ENCODE measurements around the gene KANK3.
"Not testable (repeated sequence)": the region's sequence is repeated elsewhere in the genome, so short reads cannot be mapped to it uniquely, and the experiment has no call there.

Gene KANK3

GRCh38 chr19:8342684-8343482 is at the start of gene KANK3:
TSS of gene KANK3 (minus strand) at chr19:8343262. CDS start at chr19:8337828, 5,434 bp downstream.
- DNase-seq: peak; percentile 95 to 96

DNA sequence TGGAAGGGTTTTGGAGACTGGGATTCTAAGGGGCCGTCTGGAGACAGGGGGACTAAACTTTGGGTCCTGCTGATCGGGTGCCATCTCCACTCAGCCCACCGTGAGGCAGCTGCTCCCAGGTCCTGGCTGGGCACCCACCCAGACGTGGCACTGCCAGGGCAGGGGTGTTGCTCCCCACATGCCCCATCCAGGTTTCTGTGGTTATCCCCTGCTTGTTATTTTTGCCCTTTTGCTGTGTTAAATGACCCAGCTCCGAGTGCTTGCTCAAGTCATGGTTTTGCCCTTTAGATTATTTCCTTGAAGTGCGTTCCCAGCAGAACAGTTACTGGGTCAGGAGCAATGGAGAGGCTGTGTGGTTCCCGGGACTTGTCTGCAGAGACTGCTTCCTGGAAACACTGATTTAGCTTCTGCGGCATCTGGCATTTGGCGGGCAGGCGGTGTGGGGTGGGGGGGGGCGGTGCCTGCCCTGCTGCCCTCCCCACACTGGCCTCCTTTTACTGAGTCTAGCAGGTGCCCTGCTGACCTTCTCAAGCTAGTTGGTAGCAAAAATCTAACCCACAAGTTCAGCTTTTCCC is 49.0 kb upstream of the KANK3 start:
- DNase-seq: no peak

DNA sequence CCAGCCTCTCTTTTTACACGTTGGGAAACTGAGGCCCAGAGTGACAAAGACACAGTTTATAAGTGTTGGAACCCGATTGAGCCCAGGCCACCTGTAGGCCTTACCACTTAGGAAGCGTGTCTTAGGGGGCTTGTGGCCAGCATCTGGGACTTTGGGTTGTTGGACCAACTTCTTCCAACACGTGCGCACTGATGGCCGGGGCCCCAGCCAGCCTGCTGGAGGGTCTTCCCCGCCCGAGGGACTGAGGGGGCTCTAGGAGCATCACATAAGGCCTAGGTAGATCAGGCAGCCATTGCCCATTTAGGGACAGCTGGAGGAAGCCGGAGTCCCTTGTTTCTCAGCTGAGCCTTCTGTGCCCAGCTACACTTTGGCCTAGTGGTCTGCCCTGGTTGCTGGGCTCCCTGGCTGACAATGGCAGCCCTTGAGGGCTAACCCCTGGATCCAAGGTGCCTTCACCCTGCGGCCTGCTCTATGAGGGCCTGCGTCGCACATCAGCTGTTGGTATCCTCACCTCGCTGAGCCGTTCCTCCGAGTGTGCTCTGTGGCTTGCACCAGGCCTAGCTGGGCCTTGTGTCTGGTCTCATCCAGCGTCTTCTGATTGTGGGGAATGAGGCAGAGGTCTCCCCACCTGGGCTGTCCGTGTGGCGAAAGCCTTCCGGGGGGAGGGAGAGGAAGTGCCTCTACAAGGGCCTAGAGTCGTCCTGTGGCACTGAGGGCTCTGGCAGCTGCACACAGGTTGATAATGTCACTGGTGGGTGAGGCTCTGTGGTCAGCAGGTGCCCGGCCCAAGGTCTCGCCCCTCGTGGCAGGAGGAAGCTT is 48.3 kb upstream of the KANK3 start:
- DNase-seq: no peak

DNA sequence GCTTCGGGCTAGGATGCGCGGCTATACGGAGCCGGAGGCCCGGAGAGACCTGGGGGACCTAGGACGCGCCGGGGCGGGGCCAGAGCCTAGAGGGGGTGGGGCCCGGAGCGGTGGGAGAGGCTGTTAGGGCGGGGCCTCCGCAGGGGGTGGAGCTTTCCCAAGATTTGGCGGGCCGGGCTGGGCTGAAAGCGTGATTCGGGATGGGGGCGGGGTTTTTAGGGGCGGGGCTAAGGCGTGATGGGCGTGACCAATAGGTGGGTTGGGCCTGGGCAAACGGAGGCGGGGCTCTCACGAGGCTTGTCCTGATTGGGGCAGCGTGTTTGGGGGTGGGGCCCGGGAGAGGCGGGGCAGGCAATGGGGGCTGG is 47.5 kb upstream of the KANK3 start:
- peak; percentile 97 for DNase-seq

- DNase-seq: peak; percentile 98 to 99
Measured at GRCh38 chr19:8389891-8390616, 47.0 kb upstream of the KANK3 start, which contains the start of gene RAB11B. TSS of gene RAB11B (plus strand) at chr19:8390360. CDS start at chr19:8390417, 57 bp downstream.

GRCh38 chr19:8388612-8388958 is 45.5 kb upstream of the KANK3 start:
- no peak for DNase-seq

DNA sequence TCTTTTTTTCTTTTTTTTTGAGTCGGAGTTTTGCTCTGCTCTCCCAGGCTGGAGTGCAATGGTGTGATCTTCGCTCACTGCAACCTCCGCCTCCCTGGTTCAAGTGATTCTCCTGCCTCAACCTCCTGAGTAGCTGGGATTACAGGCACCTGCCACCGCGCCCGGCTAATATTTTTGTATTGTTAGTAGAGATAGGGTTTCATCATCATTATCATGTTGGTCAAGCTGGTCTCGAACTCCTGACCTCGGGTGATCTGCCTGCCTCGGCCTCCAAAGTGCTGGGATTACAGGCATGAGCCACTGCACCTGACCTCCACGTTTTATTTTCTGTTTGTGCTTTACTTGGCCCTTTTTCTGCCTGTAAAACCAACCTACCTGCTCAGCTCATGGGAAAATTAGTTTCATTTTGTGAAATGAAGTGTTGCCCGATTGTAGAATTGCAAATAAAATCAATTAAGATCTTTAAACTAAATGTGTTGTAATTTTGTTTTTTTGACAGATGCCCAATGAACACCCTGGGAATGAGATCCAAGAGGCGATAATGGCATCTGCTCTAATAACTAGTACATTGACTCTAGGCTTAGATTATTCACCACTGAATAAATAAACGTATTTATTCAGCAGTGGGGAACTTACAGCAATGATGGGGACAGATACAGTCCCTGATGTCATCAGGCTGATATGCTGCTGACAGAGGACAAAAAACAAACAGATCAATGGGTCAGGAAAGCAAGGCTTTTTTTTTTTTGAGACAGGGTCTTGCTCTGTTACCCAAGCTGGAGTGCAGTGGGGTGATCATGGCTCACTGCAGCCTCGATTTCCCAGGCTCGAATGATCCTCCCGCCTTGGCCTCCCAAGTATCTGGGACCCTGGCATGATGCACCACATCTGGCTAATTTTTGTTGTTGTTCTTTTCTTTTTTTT is 44.9 kb upstream of the KANK3 start:
- no peak for DNase-seq

DNA sequence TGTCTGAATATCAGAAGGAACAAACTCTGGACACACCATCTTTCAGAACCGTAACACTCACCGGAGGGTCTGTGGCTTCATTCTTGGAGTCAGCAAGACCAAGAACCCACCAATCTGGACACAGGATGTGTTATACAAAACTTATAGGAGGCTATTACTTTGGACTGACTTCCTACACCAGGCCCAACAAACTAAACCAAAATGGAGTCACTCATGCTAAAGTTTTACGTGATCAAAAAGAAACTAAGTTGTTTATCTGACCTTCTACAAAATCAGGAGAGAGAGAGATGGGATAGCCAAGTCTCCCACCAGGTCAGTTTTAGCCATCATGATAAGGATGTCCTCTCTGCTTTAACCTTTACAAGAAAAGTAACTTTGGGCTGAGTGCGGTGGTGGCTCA is 43.9 kb upstream of the KANK3 start:
- DNase-seq: no peak

DNA sequence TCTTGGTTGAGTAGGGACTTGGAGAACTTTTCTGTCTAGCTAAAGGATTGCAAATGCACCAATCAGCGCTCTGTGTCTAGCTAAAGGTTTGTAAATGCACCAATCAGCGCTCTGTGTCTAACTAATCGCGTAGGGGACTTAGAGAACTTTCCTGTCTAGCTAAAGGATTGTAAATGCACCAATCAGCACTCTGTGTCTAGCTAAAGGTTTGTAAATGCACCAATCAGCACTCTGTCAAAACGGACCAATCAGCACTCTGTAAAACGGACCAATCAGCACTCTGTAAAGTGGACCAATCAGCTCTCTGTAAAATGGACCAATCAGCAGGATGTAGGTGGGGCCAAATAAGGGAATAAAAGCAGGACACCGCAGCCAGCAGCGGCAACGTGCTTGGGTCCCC is 43.4 kb upstream of the KANK3 start:
- not testable (repeated sequence) for DNase-seq

DNA sequence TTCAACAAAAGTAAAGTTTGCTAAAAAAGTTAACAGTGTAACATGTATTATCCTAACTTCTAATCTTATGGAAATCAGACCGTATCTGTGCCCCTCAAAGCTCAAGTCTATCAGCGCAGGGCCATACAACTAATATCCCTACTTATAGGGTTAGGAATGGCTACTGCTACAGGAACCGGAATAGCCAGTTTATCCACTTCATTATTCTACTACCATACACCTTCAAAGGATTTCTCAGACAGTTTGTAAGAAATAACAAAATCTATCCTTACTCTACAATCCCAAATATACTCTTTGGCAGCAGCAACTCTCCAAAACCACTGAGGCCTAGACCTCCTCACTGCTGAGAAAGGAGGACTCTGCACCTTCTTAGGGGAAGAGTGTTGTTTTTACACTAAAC is 42.5 kb upstream of the KANK3 start:
- not testable (repeated sequence) for DNase-seq

GRCh38 chr19:8385103-8385502 is 42.0 kb upstream of the KANK3 start:
- not testable (repeated sequence) for DNase-seq

- DNase-seq: not testable (repeated sequence)
Measured at GRCh38 chr19:8384569-8384968, 41.5 kb upstream of the KANK3 start.

DNA sequence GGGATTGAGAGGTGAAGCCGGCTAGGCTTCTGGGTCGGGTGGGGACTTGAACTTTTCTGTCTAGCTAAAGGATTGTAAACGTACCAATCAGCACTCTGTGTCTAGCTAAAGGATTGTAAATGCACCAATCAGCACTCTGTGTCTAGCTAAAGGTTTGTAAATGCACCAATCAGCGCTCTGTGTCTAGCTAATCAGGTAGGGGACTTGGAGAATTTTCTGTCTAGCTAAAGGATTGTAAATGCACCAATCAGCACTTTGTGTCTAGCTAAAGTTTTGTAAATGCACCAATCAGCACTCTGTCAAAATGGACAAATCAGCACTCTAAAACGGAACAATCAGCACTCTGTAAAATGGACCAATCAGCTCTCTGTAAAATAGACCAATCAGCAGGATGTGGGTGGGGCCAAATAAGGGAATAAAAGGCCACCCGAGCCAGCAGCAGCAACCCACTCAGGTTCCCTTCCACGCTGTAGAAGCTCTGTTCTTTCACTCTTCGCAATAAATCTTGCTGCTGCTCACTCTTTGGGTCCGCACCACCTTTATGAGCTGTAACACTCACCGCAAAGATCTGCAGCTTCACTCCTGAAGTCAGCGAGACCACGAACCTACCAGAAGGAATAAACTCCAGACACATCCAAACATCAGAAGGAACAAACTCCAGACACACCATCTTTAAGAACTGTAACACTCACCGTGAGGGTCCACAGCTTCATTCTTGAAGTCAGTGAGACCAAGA is 36.3 kb upstream of the KANK3 start:
- not testable (repeated sequence) for DNase-seq

- no peak for DNase-seq
Measured at GRCh38 chr19:8377598-8377997, 34.5 kb upstream of the KANK3 start.

- not testable (repeated sequence) for DNase-seq
Measured at GRCh38 chr19:8376373-8376974, 33.4 kb upstream of the KANK3 start.

GRCh38 chr19:8375766-8376165 is 32.7 kb upstream of the KANK3 start:
- not testable (repeated sequence) for DNase-seq

DNA sequence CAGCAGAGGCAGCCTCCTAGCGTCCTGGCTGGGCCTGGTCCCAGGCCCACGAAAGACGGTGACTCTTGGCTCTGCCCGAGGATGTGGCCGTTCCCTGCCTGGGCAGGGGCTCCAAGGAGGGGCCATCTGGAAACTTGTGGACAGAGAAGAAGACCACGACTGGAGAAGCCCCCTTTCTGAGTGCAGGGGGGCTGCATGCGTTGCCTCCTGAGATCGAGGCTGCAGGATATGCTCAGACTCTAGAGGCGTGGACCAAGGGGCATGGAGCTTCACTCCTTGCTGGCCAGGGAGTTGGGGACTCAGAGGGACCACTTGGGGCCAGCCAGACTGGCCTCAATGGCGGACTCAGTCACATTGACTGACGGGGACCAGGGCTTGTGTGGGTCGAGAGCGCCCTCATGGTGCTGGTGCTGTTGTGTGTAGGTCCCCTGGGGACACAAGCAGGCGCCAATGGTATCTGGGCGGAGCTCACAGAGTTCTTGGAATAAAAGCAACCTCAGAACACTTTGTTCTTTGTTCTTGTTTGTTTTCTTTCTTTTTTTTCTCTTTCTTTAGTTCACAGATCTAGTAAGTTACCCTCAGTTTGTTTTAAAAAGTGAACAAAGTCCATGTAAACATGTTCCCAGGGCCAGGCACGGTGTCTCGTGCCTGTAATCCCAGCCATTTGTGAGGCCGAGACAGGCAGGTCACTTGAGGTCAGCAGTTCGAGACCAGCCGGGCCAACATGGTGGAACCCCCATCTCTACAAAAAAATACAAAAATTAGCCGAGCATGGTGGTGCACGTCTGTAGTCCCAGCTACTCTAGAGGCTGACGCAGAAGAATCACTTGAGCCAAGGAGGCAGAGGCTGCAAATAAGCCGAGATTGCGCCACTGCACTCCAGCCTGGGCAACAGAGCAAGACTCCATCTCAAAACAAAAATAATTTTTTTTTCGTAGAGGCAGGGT is 31.1 kb upstream of the KANK3 start:
- no peak for DNase-seq

DNA sequence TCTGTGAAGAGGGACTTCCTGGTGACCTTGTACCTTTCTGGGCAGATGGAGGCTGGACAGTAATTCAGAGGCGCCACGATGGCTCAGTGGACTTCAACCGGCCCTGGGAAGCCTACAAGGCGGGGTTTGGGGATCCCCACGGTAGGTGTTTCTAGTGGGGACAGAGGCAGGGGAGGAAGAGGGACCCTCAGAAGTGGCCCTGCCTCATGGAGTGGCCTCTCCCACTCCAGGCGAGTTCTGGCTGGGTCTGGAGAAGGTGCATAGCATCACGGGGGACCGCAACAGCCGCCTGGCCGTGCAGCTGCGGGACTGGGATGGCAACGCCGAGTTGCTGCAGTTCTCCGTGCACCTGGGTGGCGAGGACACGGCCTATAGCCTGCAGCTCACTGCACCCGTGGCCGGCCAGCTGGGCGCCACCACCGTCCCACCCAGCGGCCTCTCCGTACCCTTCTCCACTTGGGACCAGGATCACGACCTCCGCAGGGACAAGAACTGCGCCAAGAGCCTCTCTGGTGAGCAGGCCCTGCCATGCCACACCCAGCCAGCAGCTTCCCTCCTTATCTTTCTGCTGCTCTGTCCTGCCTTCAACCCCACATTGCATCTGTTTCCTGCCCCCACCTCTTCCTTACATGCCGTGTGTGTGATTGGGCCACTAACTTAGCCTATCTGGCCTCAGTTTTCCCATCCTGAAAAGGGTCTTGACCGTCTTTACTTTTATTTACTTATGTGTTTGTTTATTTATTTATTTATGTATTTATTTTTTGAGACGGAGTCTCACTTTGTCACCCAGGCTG is 28.1 kb upstream of the KANK3 start:
- DNase-seq: no peak
